ENCODE data around the gene FNBP1. TPM values are rescaled to one million over a fixed set of nuclear protein-coding genes. Genes with fewer than 3 reads are reported as not detected.
"Not testable (repeated sequence)": the region's sequence is repeated elsewhere in the genome, so short reads cannot be mapped to it uniquely, and the experiment has no call there.

Gene FNBP1
- total RNA-seq, 2 experiments from 2014 or later: 266 to 268 TPM

- intact Hi-C loops (cut with micrococcal nuclease): no loop called here
- Mint-ChIP-seq H3K27me3 (no peaks in the 10 kb centered on the region), H3K4me1 (ENCODE audit: low read depth) (peaks cover 65% of the 10 kb centered on the region), H3K27ac (peak overlapping the region; percentile 99), H3K9me3 (peaks cover 4% of the 10 kb centered on the region), H3K4me3 (peak overlapping the region; percentile 2), H3K36me3 (ENCODE audit: low read depth) (peaks cover 90% of the 10 kb centered on the region)
- ATAC-seq: peak; percentile 6
- TF ChIP-seq CTCF (IDR thresholded peaks at IDR 0.05): no peak
- CTCF ChIA-PET: interaction anchor here (1.1 to 2.4 kb wide), 4 partner anchors 9 to 38 kb away, joined by 3 to 10 read pairs (median 4); no protein-coding TSS in a partner anchor
- POLR2A ChIA-PET: interaction anchor here (0.9 to 5.2 kb wide), 5 partner anchors 10 to 144 kb away, joined by 3 to 27 read pairs (median 8); no protein-coding TSS in a partner anchor
- peak; percentile 74 for DNase-seq
Observed at GRCh38 chr9:129895376-129896268, 147.4 kb downstream of the FNBP1 start.

- Mint-ChIP-seq H3K36me3 (ENCODE audit: low read depth) (peaks cover 90% of the 10 kb centered on the region), H3K27me3 (no peaks in the 10 kb centered on the region), H3K9me3 (peaks cover 4% of the 10 kb centered on the region), H3K4me3 (peak overlapping the region; percentile 32), H3K27ac (peak overlapping the region; percentile 99), H3K4me1 (ENCODE audit: low read depth) (peaks cover 67% of the 10 kb centered on the region)
- intact Hi-C loops (cut with micrococcal nuclease): no loop called here
- DNase-seq (peak; percentile 66), ATAC-seq (peak; percentile 7)
- no peak for TF ChIP-seq CTCF (IDR thresholded peaks at IDR 0.05)
- POLR2A ChIA-PET: interaction anchor here (1.2 to 5.2 kb wide), 4 partner anchors 8 to 145 kb away, joined by 4 to 27 read pairs (median 14); no protein-coding TSS in a partner anchor
- CTCF ChIA-PET: interaction anchor here (1.4 to 2.4 kb wide), 3 partner anchors 9 to 39 kb away, joined by 3 to 10 read pairs (median 3); no protein-coding TSS in a partner anchor
Observed at GRCh38 chr9:129894120-129894823, 148.7 kb downstream of the FNBP1 start.

- intact Hi-C loops (cut with micrococcal nuclease): loop anchor here (2.0 kb wide), 1 partner anchor 41 kb away; no protein-coding TSS in a partner anchor
- H3K27ac Mint-ChIP-seq: peak overlapping the region; percentile 99
- DNase-seq (peak; percentile 51), ATAC-seq (no peak)
- POLR2A ChIA-PET: interaction anchor here (0.6 to 5.2 kb wide), 15 partner anchors 12 to 262 kb away, joined by 3 to 20 read pairs (median 4); partner anchors contain the start of genes C9orf78 and USP20
- H3K4me1 Mint-ChIP-seq (ENCODE audit: low read depth): peaks cover 79% of the 10 kb centered on the region
- peaks cover 86% of the 10 kb centered on the region for H3K36me3 Mint-ChIP-seq (ENCODE audit: low read depth)
- no peaks in the 10 kb centered on the region for H3K27me3 Mint-ChIP-seq
- TF ChIP-seq CTCF (IDR thresholded peaks at IDR 0.05): no peak
- H3K4me3 Mint-ChIP-seq: peak overlapping the region; percentile 92
- no peaks in the 10 kb centered on the region for H3K9me3 Mint-ChIP-seq
- CTCF ChIA-PET: interaction anchor here (0.6 to 1.4 kb wide), 4 partner anchors 24 to 717 kb away, joined by 3 read pairs; no protein-coding TSS in a partner anchor
Observed at GRCh38 chr9:129891569-129891968, 151.4 kb downstream of the FNBP1 start.

- Mint-ChIP-seq H3K4me1 (ENCODE audit: low read depth) (peaks cover 73% of the 10 kb centered on the region), H3K4me3 (peak overlapping the region; percentile 92), H3K27ac (peak overlapping the region; percentile 99), H3K36me3 (ENCODE audit: low read depth) (peaks cover 79% of the 10 kb centered on the region)
- intact Hi-C loops (cut with micrococcal nuclease): loop anchor here (2.0 kb wide), 1 partner anchor 42 kb away; no protein-coding TSS in a partner anchor
- CTCF ChIA-PET: interaction anchor here (1.4 kb wide), 1 partner anchor 23 kb away, joined by 3 read pairs; no protein-coding TSS in a partner anchor
- not testable (repeated sequence) for H3K9me3 Mint-ChIP-seq, H3K27me3 Mint-ChIP-seq, DNase-seq, ATAC-seq
- POLR2A ChIA-PET: interaction anchor here (0.7 to 5.2 kb wide), 12 partner anchors 13 to 157 kb away, joined by 3 to 20 read pairs (median 4); partner anchors contain the start of genes C9orf78 and USP20
Observed at GRCh38 chr9:129890718-129891299, 152.2 kb downstream of the FNBP1 start.
